Mucosa of descending colon (tissue), 3 donors: ENCODE data around the gene NPEPL1. TPM values are rescaled to one million over a fixed set of nuclear protein-coding genes. Genes with fewer than 3 reads are reported as not detected.

ENCODE experiments used
- ATAC-seq: fragments of 200-7000 bp; cut with Tn5 transposase; one replicate; pipeline ENCODE4 v1.9.1; 2020; ENCODE audit warnings: mild to moderate bottlenecking, moderate library complexity
- DNase-seq, 3 donors: peaks; one replicate each; pipeline ENCODE4 v3.0.0-alpha.2; 2020
- H3K36me3 ChIP-seq: fragments of 200-600 bp; one replicate; pipeline ENCODE4 v1.8.0; 2021; ENCODE audit warnings: low read depth, mild to moderate bottlenecking
- H3K4me1 ChIP-seq: fragments of 200-600 bp; one replicate; pipeline ENCODE4 v1.8.0; 2021; ENCODE audit warnings: low read depth, mild to moderate bottlenecking
- H3K4me3 ChIP-seq: fragments of 200-600 bp; one replicate; pipeline ENCODE4 v1.8.0; 2021; ENCODE audit warnings: mild to moderate bottlenecking
- H3K9me3 ChIP-seq: fragments of 200-600 bp; one replicate; pipeline ENCODE4 v1.8.0; 2021; ENCODE audit warnings: mild to moderate bottlenecking
- intact Hi-C, 2 donors: fragments of 100-400 bp; cut with DNase I in 1 of 2; cut with micrococcal nuclease in 1 of 2; formaldehyde crosslinking; loops; one replicate each; pipeline versions ENCODE4 v1.11.0 to v1.11.1; 2022; cut with DNase I, micrococcal nuclease
- total RNA-seq, 3 donors: library from RNA; stranded (reverse); fragmentation: NEBNext Ultra II Directional in 2 of 3; extraction: Animal tissue kit (Norgen Biotek cat#: 25700) in 2 of 3; gene quantifications; one replicate each; pipeline versions ENCODE4 v1.2.1 to v1.2.4, GENCODE V29; 2021 to 2023
- TF ChIP-seq, protein P1 (sequence below): fragments of 200-600 bp; IDR thresholded peaks from one replicate; pipeline ENCODE4 v1.8.0; 2022; ENCODE audit warnings: antibody characterized with exemption, mild to moderate bottlenecking
- donor health status: DM: no; HTN: no; CAD: no; lungs with moderate emphysema.
- donor health status: DM: no; HTN: no; CAD: no.
- donor health status: DM: no; HTN: yes; CAD: no.

Gene NPEPL1
- total RNA-seq, 3 donors from 2014 or later = 26.8 to 41.6 (median 30.8) TPM

DNA sequence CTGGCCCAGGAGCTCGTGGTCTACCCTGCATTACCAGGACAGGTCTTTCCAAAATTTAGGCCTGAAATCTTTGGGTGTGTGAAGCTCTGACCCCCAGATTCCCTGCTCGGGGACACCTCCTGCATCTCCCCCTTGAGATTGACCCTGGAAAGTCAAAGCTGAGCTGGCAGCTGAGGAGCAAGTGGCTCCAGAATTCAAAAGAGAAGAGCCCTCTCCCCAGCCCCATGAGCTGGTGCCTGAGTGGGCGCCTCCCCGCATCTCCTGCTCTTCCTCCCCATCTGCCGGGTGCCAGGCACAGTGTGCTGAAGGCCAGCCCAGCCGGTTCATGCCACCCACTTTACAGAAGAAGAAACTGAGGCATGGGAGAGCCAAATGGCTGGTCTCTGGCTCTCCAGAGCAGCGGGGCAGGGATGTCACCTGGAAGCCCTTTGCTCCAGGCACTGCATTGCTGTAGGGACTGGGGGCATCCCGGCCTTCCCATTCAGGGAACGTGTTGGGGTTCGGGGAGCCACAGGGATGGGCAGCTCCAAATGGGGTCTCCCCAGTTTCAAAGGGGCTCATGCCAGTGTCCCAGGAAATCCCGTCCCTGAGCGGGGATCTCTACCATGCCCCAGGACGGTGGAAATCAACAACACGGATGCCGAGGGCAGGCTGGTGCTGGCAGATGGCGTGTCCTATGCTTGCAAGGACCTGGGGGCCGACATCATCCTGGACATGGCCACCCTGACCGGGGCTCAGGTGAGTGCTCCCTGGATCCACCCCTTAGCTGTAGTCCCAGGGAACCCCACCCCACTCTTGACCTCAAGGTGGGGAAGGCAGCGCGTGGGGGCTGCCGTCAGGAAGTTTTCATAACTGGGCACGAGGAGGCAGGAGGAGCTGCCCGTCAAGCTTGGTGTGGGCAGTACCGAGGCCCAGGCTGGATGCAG lies 20.5 kb downstream of the NPEPL1 start:
- H3K4me3 ChIP-seq = no peak overlapping the region
- intact Hi-C loops = no loop called here
- H3K9me3 ChIP-seq = no peaks in the 10 kb centered on the region
- no peaks in the 10 kb centered on the region for H3K4me1 ChIP-seq
- TF ChIP-seq, protein P1, sequence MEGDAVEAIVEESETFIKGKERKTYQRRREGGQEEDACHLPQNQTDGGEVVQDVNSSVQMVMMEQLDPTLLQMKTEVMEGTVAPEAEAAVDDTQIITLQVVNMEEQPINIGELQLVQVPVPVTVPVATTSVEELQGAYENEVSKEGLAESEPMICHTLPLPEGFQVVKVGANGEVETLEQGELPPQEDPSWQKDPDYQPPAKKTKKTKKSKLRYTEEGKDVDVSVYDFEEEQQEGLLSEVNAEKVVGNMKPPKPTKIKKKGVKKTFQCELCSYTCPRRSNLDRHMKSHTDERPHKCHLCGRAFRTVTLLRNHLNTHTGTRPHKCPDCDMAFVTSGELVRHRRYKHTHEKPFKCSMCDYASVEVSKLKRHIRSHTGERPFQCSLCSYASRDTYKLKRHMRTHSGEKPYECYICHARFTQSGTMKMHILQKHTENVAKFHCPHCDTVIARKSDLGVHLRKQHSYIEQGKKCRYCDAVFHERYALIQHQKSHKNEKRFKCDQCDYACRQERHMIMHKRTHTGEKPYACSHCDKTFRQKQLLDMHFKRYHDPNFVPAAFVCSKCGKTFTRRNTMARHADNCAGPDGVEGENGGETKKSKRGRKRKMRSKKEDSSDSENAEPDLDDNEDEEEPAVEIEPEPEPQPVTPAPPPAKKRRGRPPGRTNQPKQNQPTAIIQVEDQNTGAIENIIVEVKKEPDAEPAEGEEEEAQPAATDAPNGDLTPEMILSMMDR = no peak
- no peaks in the 10 kb centered on the region for H3K36me3 ChIP-seq
- peak in 2 of 3 donors; percentile 15 to 27 for DNase-seq
- ATAC-seq = no peak

DNA sequence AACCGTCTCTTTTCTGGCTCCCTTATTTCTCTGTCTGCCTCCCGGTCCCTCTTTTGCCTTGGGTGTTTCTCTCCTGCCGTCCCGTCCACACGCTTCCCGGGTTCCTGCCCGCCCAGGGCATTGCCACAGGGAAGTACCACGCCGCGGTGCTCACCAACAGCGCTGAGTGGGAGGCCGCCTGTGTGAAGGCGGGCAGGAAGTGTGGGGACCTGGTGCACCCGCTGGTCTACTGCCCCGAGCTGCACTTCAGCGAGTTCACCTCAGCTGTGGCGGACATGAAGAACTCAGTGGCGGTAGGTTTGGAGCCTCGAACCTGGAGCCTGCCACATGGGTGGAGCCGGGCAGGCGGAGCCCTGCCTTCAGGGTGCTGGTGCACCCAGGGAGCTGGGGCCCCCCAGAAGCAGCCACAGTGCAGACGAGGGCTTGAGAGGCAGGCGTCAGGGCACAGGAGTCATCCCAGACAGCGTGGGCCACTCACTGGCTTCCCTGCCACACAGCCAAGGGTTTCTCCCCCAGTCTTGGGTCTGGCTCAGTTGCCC lies 21.3 kb downstream of the NPEPL1 start:
- ATAC-seq (no peak), DNase-seq (peak in 2 of 3 donors; percentile 14 to 40)
- no peaks in the 10 kb centered on the region for H3K9me3 ChIP-seq
- H3K4me3 ChIP-seq = no peak overlapping the region
- no peaks in the 10 kb centered on the region for H3K36me3 ChIP-seq
- intact Hi-C loops = no loop called here
- TF ChIP-seq, protein P1 = no peak
- H3K4me1 ChIP-seq = no peaks in the 10 kb centered on the region

DNA sequence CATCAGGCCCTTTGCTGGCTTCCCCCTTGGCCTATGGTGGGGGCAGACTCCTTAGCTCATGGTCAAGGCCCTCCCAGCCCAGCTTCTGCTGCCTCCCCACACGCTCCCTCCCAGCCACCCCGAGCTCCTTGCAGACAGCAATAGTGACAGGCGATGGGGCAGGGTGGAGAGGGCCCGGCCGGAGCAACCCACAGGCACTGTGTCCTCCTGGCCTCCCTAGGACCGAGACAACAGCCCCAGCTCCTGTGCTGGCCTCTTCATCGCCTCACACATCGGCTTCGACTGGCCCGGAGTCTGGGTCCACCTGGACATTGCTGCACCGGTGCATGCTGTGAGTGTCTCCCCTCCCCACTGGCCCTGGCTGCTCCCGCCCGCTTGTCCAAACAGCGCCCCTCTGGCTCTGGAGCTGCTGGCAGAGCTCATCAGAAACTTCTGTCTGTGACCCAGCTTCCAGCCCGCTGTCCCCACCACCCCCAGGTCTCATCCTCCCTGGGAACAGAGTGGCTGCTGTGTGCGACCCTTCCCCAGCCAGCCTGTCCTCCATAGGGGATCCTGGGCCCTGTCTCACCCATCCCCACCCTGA lies 21.8 kb downstream of the NPEPL1 start:
- Histone ChIP-seq H3K9me3 (no peaks in the 10 kb centered on the region), H3K4me1 (no peaks in the 10 kb centered on the region), H3K36me3 (no peaks in the 10 kb centered on the region), H3K4me3 (no peak overlapping the region)
- TF ChIP-seq, protein P1 = no peak
- DNase-seq (peak in 2 of 3 donors; percentile 15 to 34), ATAC-seq (no peak)
- intact Hi-C loops = no loop called here

DNA sequence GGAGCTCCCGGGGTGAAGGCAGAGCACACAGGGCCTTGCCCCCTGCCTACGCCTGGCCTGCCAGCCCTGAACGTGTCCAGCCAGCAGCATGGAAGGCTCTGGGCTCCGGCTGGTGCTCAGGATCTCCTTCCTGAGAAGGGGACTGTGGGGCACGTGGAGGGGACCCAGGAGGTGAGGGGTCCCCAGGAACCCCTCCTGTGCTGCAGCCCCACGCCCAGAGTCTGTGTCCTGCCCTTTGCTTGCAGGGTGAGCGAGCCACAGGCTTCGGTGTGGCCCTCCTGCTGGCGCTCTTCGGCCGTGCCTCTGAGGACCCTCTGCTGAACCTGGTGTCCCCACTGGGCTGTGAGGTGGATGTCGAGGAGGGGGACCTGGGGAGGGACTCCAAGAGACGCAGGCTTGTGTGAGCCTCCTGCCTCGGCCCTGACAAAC lies 22.3 kb downstream of the NPEPL1 start:
- H3K4me1 ChIP-seq = no peaks in the 10 kb centered on the region
- TF ChIP-seq, protein P1 = no peak
- intact Hi-C loops = no loop called here

DNA sequence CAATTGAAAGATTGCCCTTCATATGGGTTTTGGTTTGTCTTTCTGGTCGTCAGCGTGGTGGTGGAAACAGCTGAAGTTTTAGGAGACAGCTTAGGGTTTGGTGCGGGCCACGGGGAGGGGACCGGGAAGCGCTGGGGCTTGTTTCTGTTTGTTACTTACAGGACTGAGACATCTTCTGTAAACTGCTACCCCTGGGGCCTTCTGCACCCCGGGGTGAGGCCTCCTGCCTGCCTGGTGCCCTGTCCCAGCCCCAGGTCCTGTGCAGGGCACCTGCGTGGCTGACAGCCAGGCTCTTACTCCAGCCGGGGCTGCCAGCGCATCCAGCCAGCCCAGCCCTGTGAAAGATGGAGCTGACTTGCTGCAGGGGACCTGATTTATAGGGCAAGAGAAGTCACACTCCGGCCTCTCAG lies 22.8 kb downstream of the NPEPL1 start:
- ATAC-seq (no peak), DNase-seq (peak in 1 of 3 donors; percentile 11)
- Histone ChIP-seq H3K9me3 (no peaks in the 10 kb centered on the region), H3K4me3 (no peak overlapping the region), H3K4me1 (no peaks in the 10 kb centered on the region), H3K36me3 (no peaks in the 10 kb centered on the region)
- TF ChIP-seq, protein P1 = no peak
- intact Hi-C loops = no loop called here

More for the DNA sequence above, 22.3 kb downstream of the NPEPL1 start:
- DNase-seq (peak in 2 of 3 donors; percentile 13 to 29), ATAC-seq (no peak)
- Histone ChIP-seq H3K9me3 (no peaks in the 10 kb centered on the region), H3K36me3 (no peaks in the 10 kb centered on the region), H3K4me3 (no peak overlapping the region)
